Right renal cortex interstitium (tissue), 3 donors: Measurements from ENCODE around the gene TOMM70. TPM values are rescaled to one million over a fixed set of nuclear protein-coding genes. Genes with fewer than 3 reads are reported as not detected.
"Not testable (repeated sequence)": the region's sequence is repeated elsewhere in the genome, so short reads cannot be mapped to it uniquely, and the experiment has no call there.

ENCODE experiments used
- DNase-seq, 3 donors: peaks; one replicate each; pipeline ENCODE4 v3.0.0-alpha.2; 2013; ENCODE audit warnings: low read depth in 3 of 3, low spot score in 2 of 3
- polyA plus RNA-seq, 3 donors: library from polyadenylated mRNA; unstranded; fragments of 120-200 nt; gene quantifications; one replicate each; pipeline ENCODE4 v1.2.1, GENCODE V29; 2013; ENCODE audit not compliant: insufficient read length in 3 of 3

Gene TOMM70
- polyA plus RNA-seq, result 10 to 100 TPM; 72.2 to 77.3 (median 73.2) TPM

- DNase-seq, result peak; percentile 95 to 96 (median 95)
Measured at GRCh38 chr3:100400780-100401673, at the start of gene TOMM70, which contains the start of gene LNP1. TOMM70 (minus strand) TSS chr3:100401089; CDS start chr3:100400949, 140 bp downstream. LNP1 (plus strand) TSS chr3:100401539; CDS start chr3:100429730, 28,191 bp downstream.

- DNase-seq, result no peak
Measured at GRCh38 chr3:100449214-100449613, 48.3 kb upstream of the TOMM70 start.

GRCh38 chr3:100448079-100448478, 47.2 kb upstream of the TOMM70 start:
- no peak for DNase-seq

GRCh38 chr3:100447067-100447466, 46.2 kb upstream of the TOMM70 start:
- not testable (repeated sequence) for DNase-seq

GRCh38 chr3:100443690-100444089, 42.8 kb upstream of the TOMM70 start:
- no peak for DNase-seq

GRCh38 chr3:100440895-100441294, 40.0 kb upstream of the TOMM70 start:
- no peak for DNase-seq

GRCh38 chr3:100438623-100438974, 37.7 kb upstream of the TOMM70 start:
- no peak for DNase-seq

GRCh38 chr3:100437721-100438622, 37.1 kb upstream of the TOMM70 start:
- DNase-seq, result no peak

- no peak for DNase-seq
Measured at GRCh38 chr3:100436951-100437350, 36.1 kb upstream of the TOMM70 start.

- no peak for DNase-seq
Measured at GRCh38 chr3:100429187-100429716, 28.4 kb upstream of the TOMM70 start.

GRCh38 chr3:100427699-100428098, 26.8 kb upstream of the TOMM70 start:
- no peak for DNase-seq

GRCh38 chr3:100426067-100426682, 25.3 kb upstream of the TOMM70 start:
- no peak for DNase-seq

- DNase-seq, result no peak
Measured at GRCh38 chr3:100425316-100425715, 24.4 kb upstream of the TOMM70 start.

- no peak for DNase-seq
Measured at GRCh38 chr3:100424261-100424660, 23.4 kb upstream of the TOMM70 start.

- DNase-seq, result no peak
Measured at GRCh38 chr3:100423611-100424010, 22.7 kb upstream of the TOMM70 start.

GRCh38 chr3:100420885-100421284, 20.0 kb upstream of the TOMM70 start:
- no peak for DNase-seq

- no peak for DNase-seq
Measured at GRCh38 chr3:100419406-100419805, 18.5 kb upstream of the TOMM70 start.

- no peak for DNase-seq
Measured at GRCh38 chr3:100416863-100417262, 16.0 kb upstream of the TOMM70 start.

GRCh38 chr3:100416176-100416575, 15.3 kb upstream of the TOMM70 start:
- DNase-seq, result no peak

- no peak for DNase-seq
Measured at GRCh38 chr3:100413613-100414012, 12.7 kb upstream of the TOMM70 start.
